Stimulated activated CD8-positive, alpha-beta memory T cell treated with anti-CD3 and anti-CD28 coated beads, Interleukin-7, amount 100 ng/mL, for 1 hour (primary cell): ENCODE data around the gene DIP2A.
A peak's percentile ranks its signal among the peaks of the same experiment; 100 is the strongest.

Source experiments
- DNase-seq, 2 donors: peaks; one replicate each; pipeline ENCODE4 v3.0.0-alpha.2; 2020; ENCODE audit warnings: low read depth in 2 of 2

DIP2A gene

GRCh38 chr21:46458315-46459023 lies at the start of gene DIP2A:
Gene DIP2A (plus strand): TSS chr21:46458891. CDS start chr21:46459132, 241 bp downstream.
- peak; percentile 86 to 87 for DNase-seq

- DNase-seq, result no peak
Measured at GRCh38 chr21:46409641-46410406, 48.9 kb upstream of the DIP2A start.

- DNase-seq, result no peak
Measured at GRCh38 chr21:46410516-46410915, 48.2 kb upstream of the DIP2A start.

GRCh38 chr21:46411236-46411635 lies 47.5 kb upstream of the DIP2A start:
- no peak for DNase-seq

- DNase-seq, result no peak
Measured at GRCh38 chr21:46411691-46412090, 47.0 kb upstream of the DIP2A start.

- no peak for DNase-seq
Measured at GRCh38 chr21:46412521-46413364, 45.9 kb upstream of the DIP2A start.

- no peak for DNase-seq
Measured at GRCh38 chr21:46413365-46413696, 45.4 kb upstream of the DIP2A start.

- no peak for DNase-seq
Measured at GRCh38 chr21:46414965-46415275, 43.8 kb upstream of the DIP2A start.

- DNase-seq, result no peak
Measured at GRCh38 chr21:46416551-46416950, 42.1 kb upstream of the DIP2A start.

GRCh38 chr21:46418265-46418946 lies 40.3 kb upstream of the DIP2A start:
- no peak for DNase-seq

GRCh38 chr21:46420241-46421190 lies 38.2 kb upstream of the DIP2A start:
- DNase-seq, result no peak

GRCh38 chr21:46421191-46421750 lies 37.4 kb upstream of the DIP2A start:
- DNase-seq, result no peak

- no peak for DNase-seq
Measured at GRCh38 chr21:46421756-46422555, 36.7 kb upstream of the DIP2A start.

GRCh38 chr21:46422636-46423241 lies 36.0 kb upstream of the DIP2A start:
- no peak for DNase-seq

- DNase-seq, result no peak
Measured at GRCh38 chr21:46423546-46424038, 35.1 kb upstream of the DIP2A start.

GRCh38 chr21:46424039-46424591 lies 34.6 kb upstream of the DIP2A start:
- DNase-seq, result no peak

- no peak for DNase-seq
Measured at GRCh38 chr21:46424621-46425020, 34.1 kb upstream of the DIP2A start.

- no peak for DNase-seq
Measured at GRCh38 chr21:46425041-46425440, 33.6 kb upstream of the DIP2A start.

- peak; percentile 25 to 46 for DNase-seq
Measured at GRCh38 chr21:46425571-46425970, 33.1 kb upstream of the DIP2A start.
